NCI-H748 treated with DMSO at 0.1 percent for 48 hours (cell line): Measurements from ENCODE around the gene OXT.
"Not testable (repeated sequence)": the region's sequence is repeated elsewhere in the genome, so short reads cannot be mapped to it uniquely, and the experiment has no call there.

ENCODE experiments used
- DNase-seq: peaks from one replicate; lab custom pipeline; 2025; lab: John Stamatoyannopoulos, UW

The OXT gene

GRCh38 chr20:3047486-3048419 lies 23.7 kb upstream of the OXT start:
- DNase-seq = no peak

DNA sequence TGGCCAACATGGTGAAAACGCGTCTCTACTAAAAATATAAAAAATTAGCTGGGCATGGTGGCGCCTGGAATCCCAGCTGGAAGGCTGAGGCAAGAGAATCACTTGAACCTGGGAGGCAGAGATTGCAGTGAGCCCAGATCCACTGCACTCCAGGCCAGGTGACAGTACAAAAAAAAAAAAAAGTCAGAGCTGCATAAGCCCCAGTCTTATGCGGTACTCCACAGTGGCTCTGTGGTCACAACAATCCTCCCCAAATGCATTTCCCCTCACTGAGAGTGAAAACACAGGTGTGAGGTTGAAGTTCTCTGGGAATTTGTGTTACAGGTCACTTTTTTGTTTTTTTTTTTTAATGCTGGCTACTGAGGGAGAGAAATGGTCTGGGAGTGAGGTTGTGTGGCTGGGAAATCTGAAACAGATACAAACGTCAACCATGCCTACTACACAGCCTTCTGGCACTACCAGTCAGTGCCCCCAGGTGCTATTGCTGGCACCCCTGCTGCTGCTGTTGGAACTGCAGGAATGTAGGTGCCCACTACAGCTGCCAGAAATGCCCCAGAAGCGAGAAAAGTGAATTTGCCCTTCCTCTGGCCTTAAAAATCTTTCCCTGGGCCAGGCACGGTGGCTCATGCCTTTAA lies 19.9 kb upstream of the OXT start:
- DNase-seq = no peak

DNA sequence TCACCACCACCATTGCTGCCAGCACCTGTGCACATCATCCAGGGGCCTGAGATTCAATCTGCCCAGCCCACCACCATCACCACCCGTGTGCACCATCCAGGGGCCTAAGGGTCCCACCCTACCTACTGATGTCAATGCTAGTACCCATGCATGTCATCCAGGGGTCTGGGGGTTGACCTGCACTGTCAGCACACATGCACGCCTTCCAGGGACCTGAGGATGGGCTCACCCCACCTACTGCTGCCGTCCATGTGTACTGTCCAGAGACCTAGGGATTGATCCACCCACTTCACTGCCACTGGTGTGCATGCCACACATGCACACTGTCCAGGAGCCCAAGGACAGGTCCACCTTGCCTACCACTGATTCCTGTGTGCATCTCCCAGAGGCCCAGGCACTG lies 11.9 kb upstream of the OXT start:
- no peak for DNase-seq

DNA sequence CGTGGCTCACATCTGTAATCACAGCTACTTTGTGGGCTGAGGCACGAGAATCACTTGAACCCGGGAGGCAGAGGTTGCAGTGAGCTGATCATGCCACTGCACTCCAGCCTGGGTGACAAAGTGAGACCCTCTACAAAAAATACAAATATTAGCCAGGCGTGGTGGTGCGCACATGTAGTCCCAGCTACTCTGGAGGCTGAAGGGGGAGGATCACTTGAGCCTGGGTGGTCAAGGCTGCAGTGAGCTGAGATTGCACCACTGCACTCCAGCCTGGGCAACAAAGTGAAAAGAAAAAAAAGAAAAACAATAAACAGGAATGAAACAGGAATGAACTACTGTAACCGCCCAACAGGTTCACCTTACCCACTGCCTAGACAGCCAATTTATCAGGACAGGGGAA lies 7.3 kb upstream of the OXT start:
- not testable (repeated sequence) for DNase-seq

DNA sequence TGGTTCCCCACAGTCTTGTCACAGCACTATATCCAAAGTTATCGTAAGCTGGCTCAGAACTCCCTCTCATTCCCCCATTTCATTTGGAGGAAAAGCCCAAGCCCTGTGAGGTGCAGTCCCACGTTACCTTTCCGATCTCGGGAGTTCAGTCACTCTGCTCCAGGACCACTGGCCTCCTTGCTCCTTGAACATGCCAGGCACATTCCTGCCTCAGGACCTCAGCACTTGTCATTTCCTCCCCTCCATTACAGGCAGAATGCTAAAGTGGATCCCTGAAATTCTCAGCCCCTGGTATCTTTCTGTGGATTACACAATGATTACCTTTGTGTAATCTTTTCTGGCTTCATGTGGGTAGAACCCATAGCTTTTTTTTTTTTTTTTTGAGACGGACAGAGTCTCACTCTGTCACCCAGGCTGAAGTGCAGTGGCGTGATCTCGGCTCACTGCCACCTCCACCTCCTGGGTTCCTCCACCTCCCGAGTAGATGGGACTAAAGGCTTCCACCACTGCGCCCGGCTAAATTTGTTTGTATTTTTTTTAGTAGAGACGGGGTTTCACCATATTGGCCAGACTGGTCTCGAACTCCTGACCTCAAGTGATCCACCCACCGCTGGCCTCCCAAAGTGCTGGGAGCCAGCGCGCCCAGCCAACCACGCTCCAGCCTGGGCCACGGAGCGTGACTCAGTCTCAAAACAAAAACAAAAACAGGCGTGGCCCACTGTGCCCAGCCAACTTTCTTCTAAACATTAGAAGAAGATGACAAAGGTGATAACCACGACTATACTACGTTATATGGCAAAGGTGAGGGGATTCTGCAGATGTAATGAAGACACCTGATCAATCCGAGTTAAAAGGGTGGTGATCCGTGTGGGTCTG lies 4.0 kb upstream of the OXT start:
- DNase-seq = no peak

GRCh38 chr20:3068075-3068474 lies 3.3 kb upstream of the OXT start:
- DNase-seq = no peak

DNA sequence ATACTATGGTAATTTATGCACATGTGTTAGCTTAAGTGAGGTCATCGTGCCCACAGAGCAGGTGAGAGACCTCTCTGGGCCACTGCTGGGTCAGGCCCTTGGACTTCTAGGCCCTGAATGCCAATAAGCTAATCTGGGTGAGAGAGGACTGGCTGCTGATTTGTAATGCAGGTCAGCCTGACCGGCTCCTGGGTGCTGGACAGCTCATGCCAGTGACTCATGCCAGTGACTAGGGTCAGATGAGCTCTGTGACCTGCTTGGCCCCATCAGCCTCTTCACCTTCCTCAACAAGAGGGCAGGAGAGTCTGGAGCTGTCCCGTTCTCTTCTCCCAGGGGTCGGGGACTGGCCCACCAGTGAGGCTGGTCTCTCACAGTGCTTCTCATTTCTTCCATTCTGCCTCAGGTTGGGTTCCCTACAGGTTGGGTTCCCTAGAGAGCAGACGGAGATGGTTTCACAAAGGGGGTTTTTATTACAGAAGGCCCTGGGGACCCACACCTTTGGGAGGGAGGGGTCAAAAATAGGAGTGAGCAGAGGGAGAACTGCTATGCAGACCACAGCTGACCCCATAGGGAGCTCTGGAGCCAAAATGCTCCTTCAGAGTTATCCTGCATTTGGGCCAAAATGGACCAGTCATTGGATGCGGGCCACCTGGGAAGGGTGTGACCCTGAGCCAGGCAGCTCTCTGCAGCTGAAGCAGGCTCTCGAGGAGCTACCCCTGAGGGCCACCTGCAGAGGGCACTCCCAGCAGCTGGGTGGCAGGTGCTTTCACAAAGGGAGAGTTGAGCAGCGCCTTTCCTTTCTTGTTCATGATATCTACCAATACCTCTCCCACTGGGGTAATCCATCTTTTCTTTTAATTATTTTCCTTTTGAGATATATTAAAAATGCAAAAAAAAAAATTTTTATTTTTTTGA lies 2.2 kb upstream of the OXT start:
- DNase-seq = no peak

DNA sequence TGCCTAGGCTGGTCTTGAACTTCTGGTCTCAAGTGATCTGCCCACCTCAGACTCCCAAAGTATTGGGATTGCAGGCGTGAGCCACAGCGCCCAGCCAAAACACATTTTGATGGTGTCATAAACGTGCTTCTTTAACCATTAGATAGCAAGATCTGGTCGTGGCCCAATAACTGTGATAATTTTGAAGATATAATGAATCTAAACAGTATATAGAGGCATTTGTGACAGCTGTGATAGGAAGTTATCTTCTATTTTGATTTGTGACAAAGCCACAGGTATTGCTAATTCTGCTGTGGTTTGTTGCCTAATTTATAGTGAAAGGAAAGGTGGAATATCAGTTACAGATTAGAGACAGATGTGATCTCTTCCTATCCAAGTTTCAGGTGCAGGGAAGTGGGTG lies 695 bp upstream of the OXT start:
- DNase-seq = no peak

DNA sequence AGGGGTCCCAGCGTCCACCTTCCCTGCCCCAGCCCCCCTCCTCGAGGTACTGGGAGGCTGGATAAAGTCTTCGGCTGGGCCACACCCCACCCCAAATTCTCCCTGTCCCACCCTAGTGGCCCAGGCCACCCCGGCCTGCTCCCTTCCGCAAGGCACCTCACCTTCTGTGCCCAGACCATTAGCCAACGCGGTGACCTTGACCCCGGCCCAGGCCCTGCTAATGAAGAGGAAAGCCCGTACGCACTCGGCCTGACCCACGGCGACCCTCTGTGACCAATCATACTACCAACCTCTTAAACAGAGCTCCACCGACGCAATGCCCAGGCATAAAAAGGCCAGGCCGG lies 182 bp upstream of the OXT start:
- no peak for DNase-seq

DNA sequence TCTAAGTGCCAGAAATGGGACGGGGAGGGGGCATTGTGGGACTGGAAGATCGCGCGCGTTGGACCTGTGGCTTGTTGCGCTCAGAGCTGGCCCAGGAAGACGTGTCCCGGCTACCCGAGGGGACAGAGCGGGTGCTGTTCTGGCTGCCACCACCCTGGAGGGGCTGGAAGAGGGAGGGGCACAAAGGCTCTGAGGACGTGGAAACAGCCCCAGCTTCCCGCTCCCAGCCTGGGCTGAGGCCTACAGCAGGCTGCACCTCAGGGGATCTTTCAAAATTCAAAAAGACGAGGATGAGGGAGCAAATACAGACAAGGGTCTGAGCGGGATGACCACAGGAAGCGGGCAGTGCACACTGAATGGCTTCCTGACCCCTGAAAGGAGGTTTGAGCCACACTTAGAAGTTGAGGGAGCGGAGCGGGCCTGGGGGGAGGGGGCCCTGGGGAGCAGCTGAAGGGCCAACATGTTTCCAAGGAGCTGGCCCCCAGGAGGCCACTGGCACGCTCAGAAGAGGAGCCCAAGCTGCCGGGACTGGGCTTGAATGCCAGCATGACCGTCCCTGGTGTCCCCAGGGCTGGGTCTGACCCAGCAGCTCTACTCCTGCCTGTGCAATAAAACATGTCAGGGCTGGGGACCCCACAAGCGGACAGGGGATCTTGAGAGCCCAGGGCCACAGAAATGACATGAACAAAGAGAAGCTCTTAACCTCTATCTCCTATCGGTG lies 1.3 kb downstream of the OXT start:
- no peak for DNase-seq

DNA sequence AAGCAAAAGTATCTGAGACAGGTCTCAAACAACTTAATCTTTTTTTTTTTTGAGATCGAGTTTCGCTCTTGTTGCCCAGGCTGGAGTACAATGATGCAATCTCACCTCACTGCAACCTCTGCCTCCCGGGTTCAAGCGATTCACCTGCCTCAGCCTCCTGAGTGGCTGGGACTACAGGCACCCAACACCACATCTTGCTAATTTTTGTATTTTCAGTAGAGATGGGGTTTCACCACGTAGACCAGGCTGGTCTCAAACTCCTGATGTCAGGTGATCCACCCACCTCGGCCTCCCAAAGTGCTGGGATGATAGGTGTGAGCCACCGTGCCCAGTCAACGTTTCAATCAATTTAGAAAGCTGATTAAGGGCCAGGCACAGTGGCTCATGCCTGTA lies 1.8 kb downstream of the OXT start:
- DNase-seq = not testable (repeated sequence)

DNA sequence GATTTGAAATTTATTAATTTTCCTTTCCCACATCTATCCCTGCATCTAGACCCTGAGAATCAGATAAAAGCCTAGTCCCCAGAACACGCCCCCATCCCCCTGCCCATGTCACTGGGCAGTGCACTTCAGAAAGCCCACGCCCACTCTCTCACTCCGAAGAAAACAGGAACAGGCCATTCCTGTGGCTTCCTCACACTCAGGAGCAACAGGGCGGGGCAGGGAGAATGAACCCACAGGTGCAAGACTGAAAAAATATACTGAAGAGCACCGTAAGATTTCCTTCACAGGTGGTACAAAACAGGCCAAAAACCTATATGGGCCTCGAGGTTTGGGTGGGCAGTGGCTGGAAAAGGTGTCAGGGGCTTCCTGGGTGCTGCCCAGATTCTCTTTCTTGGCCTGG lies 3.4 kb downstream of the OXT start:
- DNase-seq = no peak

DNA sequence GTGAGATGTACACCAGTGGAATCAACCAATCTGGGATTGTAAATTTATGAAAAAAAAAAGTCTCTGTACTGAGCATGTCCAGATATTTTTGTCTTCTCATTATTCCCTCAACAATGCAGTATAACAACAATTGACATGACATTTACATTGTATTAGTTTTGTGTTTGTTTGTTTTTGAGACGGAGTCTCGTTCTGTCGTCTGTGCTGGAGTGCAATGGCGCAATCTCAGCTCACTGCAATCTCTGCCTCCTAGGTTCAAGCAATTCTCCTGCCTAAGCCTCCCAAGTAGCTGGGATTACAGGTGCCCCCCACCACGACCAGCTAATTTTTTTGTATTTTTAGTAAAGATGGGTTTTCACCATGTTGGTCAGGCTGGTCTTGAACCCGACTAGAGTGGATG lies 3.9 kb downstream of the OXT start:
- not testable (repeated sequence) for DNase-seq

DNA sequence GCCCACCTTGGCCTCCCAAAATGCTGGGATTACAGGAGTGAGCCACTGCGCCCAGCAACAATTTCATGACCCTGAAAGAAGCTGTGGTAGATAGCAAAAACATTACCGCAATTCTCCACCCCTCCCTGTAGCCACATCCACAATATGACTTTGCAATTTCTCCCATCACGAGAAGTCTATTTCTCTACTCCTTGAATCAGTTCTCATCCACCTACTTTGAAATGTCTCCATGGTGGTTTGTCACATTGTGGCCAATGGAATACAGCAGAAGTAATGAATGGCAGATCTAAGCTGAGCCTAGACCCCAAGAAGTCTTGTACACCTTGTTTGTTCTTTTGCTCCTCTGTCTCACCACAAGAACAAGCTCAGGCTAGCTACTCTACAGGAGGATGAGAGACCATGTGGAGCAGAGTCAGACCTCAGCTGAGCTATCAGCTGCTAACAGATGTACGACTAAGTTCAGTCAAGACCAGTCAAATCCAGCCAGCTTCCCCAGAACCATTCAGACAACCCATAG lies 6.3 kb downstream of the OXT start:
- DNase-seq = no peak

DNA sequence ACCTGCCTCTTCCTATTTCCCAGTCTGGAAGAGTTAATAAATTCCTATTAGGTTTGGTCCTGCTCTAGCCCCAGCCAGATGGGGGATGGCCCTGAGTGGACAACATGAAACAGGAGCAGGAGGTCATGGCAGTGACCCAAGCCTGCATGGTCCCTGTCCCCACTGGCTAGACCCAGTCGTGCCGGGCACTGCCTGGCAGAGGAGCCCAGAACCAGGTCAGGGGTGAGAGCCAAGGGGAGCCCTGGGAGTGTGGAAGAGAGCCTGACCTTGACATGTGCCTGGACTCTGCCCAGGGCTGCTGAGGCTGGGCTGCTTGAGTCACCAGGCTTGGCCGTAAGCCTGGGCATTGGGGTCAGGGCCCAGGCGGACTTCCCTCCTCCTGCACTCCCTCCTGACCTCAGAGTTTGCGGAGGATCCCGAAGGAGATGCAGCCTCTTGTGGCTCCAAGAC lies 9.5 kb downstream of the OXT start:
- DNase-seq = no peak

- DNase-seq = no peak
These were observed 10.2 kb downstream of the OXT start for GRCh38 chr20:3081641-3082040.

DNA sequence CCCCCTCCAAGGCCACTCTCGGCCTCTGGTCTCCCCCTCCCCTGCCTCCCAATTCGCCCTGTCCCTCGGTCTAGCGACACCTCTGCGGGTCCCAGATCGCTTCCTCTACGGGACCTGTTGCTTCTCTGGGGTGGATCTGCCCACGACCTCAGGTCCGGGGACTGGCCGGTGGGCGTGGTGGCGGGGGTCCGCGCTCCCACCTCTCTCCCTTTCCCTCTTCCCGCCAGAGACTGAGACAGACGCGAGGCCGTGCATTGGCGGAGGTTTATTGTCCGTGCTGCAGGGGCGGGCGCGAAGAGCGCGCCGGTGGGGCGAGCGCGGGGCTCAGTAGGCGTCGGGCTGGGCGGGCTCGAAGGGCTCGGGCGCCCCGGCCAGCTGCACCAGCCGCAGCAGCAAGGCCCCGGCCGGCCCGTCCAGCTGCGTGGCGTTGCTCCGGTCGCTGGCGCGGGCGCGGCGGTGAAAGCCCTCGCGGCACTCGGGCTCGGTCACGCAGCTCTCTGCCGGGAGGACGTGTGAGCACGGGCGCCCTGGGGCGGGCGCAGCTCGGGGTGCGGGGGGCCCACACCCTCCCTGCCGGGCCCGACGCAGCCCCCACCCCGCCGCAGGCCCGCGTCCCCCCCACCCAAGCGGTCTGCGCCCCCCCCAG lies 11.0 kb downstream of the OXT start:
- DNase-seq = no peak

DNA sequence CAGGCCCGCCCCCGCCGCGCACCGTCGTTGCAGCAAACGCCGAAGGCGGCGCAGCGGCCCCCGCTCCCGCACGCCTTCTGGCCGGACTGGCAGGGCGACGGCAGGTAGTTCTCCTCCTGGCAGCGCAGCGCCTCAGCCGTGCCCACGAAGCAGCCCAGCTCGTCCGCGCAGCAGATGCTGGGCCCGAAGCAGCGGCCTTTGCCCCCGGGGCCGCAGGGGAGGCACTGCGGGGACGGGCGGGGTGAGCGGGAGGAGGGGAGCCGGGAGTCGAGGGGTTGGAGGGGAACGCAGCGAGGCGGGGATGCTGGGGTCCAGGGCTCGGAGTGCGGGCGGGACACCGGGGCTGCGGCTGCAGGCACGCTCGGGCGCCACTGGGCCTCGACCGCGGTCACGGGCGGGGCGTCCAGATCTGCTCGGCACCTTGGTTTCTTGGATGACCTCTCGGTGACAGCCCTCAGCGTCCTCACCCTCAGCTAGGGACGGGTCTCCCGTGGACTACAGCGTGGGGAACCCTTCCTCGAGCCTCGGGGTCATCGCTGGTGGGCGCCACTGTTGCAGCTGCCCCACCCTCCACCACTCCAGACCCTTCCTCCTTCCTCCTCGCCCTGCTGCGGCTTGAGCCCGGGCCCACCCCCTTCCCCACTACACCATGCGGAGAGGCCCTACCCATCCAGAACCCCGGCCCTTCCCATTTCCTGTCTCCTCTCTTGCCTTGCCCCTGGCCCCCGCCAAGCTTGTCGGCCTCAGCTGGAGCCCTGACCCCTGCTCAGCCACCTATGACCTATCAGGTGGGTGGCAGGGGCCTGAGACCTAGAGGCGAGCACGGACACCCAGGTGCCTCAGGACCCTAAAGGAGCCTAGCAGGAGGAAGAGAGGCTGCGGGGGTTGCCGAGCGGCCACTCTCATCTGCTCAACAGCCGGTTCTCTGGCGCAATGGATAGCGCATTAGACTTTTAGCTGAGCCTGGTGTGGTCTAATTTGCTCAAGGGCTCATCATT lies 11.8 kb downstream of the OXT start:
- DNase-seq = no peak
